ENCODE results near the gene ZIC3.

Gene ZIC3

GRCh38 chrX:137574102-137574783 lies 8.3 kb downstream of the ZIC3 start:
- no peak for DNase-seq

- no peak for DNase-seq
These were observed 8.9 kb downstream of the ZIC3 start for GRCh38 chrX:137574784-137575293.

- DNase-seq, result no peak
These were observed 9.8 kb downstream of the ZIC3 start for GRCh38 chrX:137575596-137576255.

GRCh38 chrX:137587151-137587550 lies 21.2 kb downstream of the ZIC3 start:
- no peak for DNase-seq

GRCh38 chrX:137600769-137601168 lies 34.8 kb downstream of the ZIC3 start:
- DNase-seq, result no peak
